ENCODE data around the gene SMIM43. TPM values are rescaled to one million over a fixed set of nuclear protein-coding genes. Genes with fewer than 3 reads are reported as not detected.

SMIM43 gene
- total and polyA plus RNA-seq, 2 of the 8 experiments (the other 6 are each of a cell fraction or from before 2014, with no cell fraction given), result 0.50 to 0.94 TPM

- TF ChIP-seq CTBP2 (IDR thresholded peaks at IDR 0.05; ENCODE audit: borderline replicate concordance, insufficient read depth, insufficient read length, low read length) (no peak), BCL11A (IDR thresholded peaks at IDR 0.05; ENCODE audit: low read depth in 2 of 2, low read length in 2 of 2) (no peak), RAD21 (IDR thresholded peaks at IDR 0.05 in 1 of 2, conservative IDR thresholded peaks at IDR 0.05 in 1 of 2; ENCODE audit: low read depth in 2 of 2, low read length in 2 of 2) (no peak), JUN (IDR thresholded peaks at IDR 0.05; ENCODE audit: low read depth, low read length) (no peak), SP1 (IDR thresholded peaks at IDR 0.05; ENCODE audit: low read depth, low read length) (no peak), SUZ12 (IDR thresholded peaks at IDR 0.05; ENCODE audit: low read length) (no peak)
These were observed 47.2 kb downstream of the SMIM43 start (continued) for GRCh38 chr4:121717680-121718237.

Measured in H1 (cell line).